Astrocyte of the spinal cord (primary cell): Measurements from ENCODE around the gene VIPR2.

ENCODE experiments used
- DNase-seq: peaks from one replicate; pipeline ENCODE4 v3.0.0; 2011; ENCODE audit warnings: low read depth, low spot score
- H3K4me3 ChIP-seq: 2 replicates; pipeline ENCODE4 v1.5.1; 2011; ENCODE audit warnings: low read depth, mild to moderate bottlenecking, low read length, moderate library complexity
- CTCF ChIP-seq: IDR thresholded peaks from 2 replicates; pipeline ENCODE4 v1.5.1; 2012; ENCODE audit warnings: low read depth, mild to moderate bottlenecking, low read length, inconsistent platforms
- in situ Hi-C: cut with HindIII; loops from 2 replicates; pipeline ENCODE4 v1.10.0; 2017; ENCODE audit warnings: low sequenced_read_pairs

VIPR2 gene

DNA sequence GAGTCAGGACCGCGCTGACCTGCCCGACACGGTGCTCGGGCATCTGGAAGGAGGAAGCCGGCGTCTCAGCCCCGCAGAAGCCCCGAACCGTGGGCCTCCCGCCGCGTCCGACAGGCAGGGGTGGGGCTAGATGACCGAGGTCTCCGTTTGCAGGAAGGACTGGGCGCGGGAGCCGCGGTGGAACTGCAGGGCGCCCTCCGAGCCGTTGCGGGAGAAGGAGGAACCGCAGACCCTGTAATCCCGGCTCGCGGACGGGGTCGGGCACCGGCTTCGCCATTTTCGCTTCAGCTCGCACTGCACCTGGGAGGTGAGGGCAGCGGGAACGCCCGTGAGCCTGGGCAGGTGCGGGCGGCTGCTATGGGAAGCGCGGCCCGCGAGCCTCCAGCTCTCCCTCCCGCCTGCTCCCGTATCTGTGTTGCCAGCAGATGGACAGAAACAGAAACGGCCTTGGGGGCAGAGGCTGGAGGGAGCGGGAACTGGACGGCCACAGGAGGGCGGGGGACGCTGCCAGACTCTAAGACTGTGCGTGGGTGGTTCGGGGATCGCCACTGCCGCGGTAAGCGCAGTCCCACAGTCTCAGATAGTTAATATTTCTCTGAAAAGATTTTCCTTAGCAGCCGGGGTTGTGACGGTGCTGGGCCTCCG lies 114.1 kb downstream of the VIPR2 start:
- no peak for DNase-seq
- TF ChIP-seq CTCF = no peak
- in situ Hi-C loops = no loop called here
- peak overlapping the region; percentile 23 for H3K4me3 ChIP-seq

GRCh38 chr7:159028508-159029401 lies 115.9 kb downstream of the VIPR2 start:
- in situ Hi-C loops = no loop called here
- no peak for TF ChIP-seq CTCF
- H3K4me3 ChIP-seq = no peak overlapping the region
- DNase-seq = no peak

- H3K4me3 ChIP-seq = no peak overlapping the region
- DNase-seq = no peak
- no peak for TF ChIP-seq CTCF
- in situ Hi-C loops = no loop called here
Measured at GRCh38 chr7:159027789-159028507, 116.7 kb downstream of the VIPR2 start.

- no peak for TF ChIP-seq CTCF
Measured at GRCh38 chr7:159027056-159027788, 117.4 kb downstream of the VIPR2 start.

DNA sequence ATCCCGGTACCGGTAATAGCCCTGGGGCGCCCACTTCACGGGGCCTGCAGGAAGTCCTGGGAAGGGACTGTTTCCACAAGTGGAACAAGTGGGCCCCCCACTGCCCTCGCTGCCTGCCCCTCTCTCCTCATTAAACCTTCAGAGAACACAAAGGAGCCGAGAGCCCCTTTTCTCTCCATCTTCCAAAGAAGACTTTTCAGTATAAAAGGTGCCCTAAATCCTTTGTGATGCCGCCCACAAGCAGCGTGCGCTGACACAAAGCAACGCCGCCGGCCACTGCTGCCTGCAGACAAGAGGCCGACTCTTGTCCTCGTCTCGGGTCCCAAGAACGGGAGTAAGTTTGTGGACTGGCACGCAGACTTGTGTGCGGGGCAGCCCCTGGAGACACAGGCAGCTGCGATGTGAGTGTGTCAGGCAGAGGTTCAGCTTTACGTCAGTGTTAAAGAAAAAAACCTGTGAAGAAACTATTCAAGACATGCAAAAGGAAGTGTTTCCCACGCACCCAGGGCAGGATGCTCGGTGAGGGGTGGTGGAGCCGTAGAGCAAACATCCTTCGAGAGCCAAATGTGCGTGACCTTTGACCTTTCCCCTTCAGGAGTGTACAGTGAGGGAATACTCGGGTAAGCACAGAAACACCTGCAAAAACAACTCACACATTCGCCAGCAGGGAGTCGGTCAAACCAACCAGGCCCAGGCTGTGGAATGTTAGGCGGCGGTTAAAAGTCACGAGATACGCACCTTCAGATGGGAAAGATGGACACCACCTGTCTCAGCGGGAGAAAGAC lies 118.2 kb downstream of the VIPR2 start:
- TF ChIP-seq CTCF = no peak
- peak; percentile 67 for DNase-seq
- in situ Hi-C loops = no loop called here

More at GRCh38 chr7:159027056-159027788, 117.4 kb downstream of the VIPR2 start:
- H3K4me3 ChIP-seq = no peak overlapping the region
- DNase-seq = no peak
- in situ Hi-C loops = no loop called here

More for the DNA sequence above, 118.2 kb downstream of the VIPR2 start:
- no peak overlapping the region for H3K4me3 ChIP-seq
